ENCODE measurements around the gene TARS3.

TARS3 gene

DNA sequence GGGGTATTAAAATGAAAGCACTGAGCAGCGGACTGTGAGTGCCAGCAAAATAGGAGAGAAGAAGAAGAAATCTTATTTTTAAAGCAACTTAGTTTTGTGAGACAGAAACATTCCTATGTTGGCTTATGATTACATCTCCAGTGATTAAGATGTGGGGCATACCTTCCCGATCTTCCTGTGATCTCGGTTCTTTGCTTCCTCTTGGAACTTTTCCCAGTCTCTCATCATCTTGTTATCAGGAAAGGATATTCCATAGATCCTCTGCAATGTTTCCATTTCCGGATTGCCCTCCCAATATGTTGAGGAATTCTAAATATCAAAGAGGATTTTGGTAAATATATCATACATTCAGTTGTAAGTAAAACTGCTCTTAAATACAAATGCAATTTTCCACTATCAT, 22.2 kb downstream of the TARS3 start:
- peaks cover 29% of the 10 kb centered on the region for H3K36me3 ChIP-seq
- no peak overlapping the region for H3K4me3 ChIP-seq (ENCODE audit: low read depth, low read length)
- no peaks in the 10 kb centered on the region for H3K27me3 ChIP-seq (ENCODE audit: insufficient read depth, low read depth, severe bottlenecking)
- no peak overlapping the region for H3K27ac ChIP-seq
- no peak for DNase-seq
- TF ChIP-seq, protein P1, sequence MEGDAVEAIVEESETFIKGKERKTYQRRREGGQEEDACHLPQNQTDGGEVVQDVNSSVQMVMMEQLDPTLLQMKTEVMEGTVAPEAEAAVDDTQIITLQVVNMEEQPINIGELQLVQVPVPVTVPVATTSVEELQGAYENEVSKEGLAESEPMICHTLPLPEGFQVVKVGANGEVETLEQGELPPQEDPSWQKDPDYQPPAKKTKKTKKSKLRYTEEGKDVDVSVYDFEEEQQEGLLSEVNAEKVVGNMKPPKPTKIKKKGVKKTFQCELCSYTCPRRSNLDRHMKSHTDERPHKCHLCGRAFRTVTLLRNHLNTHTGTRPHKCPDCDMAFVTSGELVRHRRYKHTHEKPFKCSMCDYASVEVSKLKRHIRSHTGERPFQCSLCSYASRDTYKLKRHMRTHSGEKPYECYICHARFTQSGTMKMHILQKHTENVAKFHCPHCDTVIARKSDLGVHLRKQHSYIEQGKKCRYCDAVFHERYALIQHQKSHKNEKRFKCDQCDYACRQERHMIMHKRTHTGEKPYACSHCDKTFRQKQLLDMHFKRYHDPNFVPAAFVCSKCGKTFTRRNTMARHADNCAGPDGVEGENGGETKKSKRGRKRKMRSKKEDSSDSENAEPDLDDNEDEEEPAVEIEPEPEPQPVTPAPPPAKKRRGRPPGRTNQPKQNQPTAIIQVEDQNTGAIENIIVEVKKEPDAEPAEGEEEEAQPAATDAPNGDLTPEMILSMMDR (IDR thresholded peaks at IDR 0.05; ENCODE audit: low read depth, low read length): no peak
- H3K9me3 ChIP-seq (ENCODE audit: severe bottlenecking): no peaks in the 10 kb centered on the region

DNA sequence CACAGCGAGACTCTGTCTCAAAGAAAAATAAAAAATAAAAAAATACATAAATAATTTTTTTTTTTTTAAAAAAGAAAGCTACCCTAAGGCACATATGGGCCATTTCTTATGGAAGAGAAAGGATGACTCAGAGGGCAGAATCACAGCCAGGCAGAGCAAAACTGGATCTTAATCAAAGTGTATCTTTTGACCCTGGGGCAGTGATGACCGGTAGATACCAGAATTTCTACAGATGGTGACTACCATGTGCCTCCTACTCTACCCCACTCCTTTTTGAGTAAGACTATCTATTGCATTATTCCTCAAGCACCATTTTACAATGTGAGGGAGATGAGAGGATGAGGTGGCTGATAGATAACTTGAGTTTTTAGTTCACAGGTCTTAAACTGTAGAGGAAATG, 26.0 kb downstream of the TARS3 start:
- H3K4me3 ChIP-seq (ENCODE audit: low read depth, low read length): no peak overlapping the region
- TF ChIP-seq, protein P1 (IDR thresholded peaks at IDR 0.05; ENCODE audit: low read depth, low read length): no peak
- H3K27me3 ChIP-seq (ENCODE audit: insufficient read depth, low read depth, severe bottlenecking): no peaks in the 10 kb centered on the region
- no peaks in the 10 kb centered on the region for H3K9me3 ChIP-seq (ENCODE audit: severe bottlenecking)
- peaks cover 27% of the 10 kb centered on the region for H3K36me3 ChIP-seq
- DNase-seq: no peak
- no peak overlapping the region for H3K27ac ChIP-seq

DNA sequence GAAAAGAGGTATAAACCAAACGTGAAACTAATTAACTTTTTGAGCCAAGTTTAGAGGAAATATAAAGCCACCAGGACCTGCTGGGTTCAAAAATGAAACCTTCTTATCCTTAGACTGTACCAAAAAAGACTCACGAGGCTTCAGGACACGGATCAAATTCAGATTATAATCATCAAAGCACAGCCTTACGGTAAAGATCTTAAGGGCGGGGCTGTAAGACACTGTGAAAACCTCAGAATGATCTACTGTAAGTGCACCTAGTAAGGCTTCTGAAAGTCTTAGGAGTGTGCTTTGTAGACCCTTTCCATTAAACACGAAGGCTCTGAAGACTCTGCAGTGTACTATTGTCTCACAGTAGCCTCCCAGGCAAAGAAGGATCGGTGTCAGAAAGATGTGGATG, 26.8 kb downstream of the TARS3 start:
- no peaks in the 10 kb centered on the region for H3K27me3 ChIP-seq (ENCODE audit: insufficient read depth, low read depth, severe bottlenecking)

DNA sequence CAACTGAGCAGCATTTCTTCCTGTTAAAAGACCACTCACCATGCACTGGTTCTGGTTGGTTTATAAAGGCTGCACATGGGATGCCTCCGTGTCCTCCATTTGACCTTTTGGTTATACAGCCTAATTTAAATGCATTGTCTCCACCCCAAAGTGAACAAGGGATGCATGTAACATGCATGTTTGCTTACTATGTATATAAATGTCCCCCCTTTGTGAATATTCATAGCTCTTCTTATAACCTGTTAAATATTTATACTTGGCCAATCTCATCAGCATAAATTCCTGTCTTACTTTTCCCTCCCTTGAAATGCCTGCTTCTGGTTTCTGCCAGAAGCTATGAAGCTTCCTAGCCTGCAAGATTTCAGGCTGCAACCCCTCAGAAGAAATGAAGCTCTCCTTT, 27.4 kb downstream of the TARS3 start:
- Histone ChIP-seq H3K36me3 (peaks cover 27% of the 10 kb centered on the region), H3K4me3 (ENCODE audit: low read depth, low read length) (no peak overlapping the region), H3K9me3 (ENCODE audit: severe bottlenecking) (no peaks in the 10 kb centered on the region), H3K27me3 (ENCODE audit: insufficient read depth, low read depth, severe bottlenecking) (no peaks in the 10 kb centered on the region), H3K27ac (no peak overlapping the region)
- DNase-seq: no peak
- TF ChIP-seq, protein P1 (IDR thresholded peaks at IDR 0.05; ENCODE audit: low read depth, low read length): no peak

More for the DNA sequence above, 26.8 kb downstream of the TARS3 start:
- Histone ChIP-seq H3K4me3 (ENCODE audit: low read depth, low read length) (no peak overlapping the region), H3K27ac (no peak overlapping the region), H3K36me3 (peaks cover 27% of the 10 kb centered on the region), H3K9me3 (ENCODE audit: severe bottlenecking) (no peaks in the 10 kb centered on the region)
- TF ChIP-seq, protein P1 (IDR thresholded peaks at IDR 0.05; ENCODE audit: low read depth, low read length): no peak
- DNase-seq: no peak

DNA sequence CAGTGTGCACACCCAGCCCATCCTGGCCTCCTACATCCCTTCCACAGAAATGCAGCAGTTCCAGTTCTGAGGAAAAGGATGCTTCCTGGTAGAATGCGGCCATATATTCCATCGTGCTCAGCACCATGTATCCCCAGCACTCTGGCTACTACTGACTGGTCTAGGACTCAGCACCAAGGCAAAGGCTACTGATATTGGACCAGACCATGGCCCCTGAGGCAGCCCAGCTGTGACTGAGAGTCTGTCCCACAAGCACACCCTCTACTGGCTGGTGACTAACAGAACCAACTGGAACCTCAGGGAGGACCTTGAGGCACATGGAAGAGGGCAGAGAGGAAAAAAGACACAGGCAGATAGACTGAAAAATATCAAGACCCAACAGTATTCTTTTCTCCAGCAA, 30.0 kb downstream of the TARS3 start:
- TF ChIP-seq, protein P1 (IDR thresholded peaks at IDR 0.05; ENCODE audit: low read depth, low read length): peak; percentile 26; the same call in 1 of the 2 replicates
- no peaks in the 10 kb centered on the region for H3K27me3 ChIP-seq (ENCODE audit: insufficient read depth, low read depth, severe bottlenecking)
- no peak for DNase-seq
- no peak overlapping the region for H3K27ac ChIP-seq
- H3K4me3 ChIP-seq (ENCODE audit: low read depth, low read length): no peak overlapping the region
- H3K36me3 ChIP-seq: peaks cover 6% of the 10 kb centered on the region
- H3K9me3 ChIP-seq (ENCODE audit: severe bottlenecking): no peaks in the 10 kb centered on the region

Data from WERI-Rb-1 (cell line).